Astrocyte of the spinal cord (primary cell): ENCODE measurements around the gene IL24.

ENCODE experiments used
- DNase-seq: peaks from one replicate; pipeline ENCODE4 v3.0.0; 2011; ENCODE audit warnings: low read depth, low spot score
- H3K4me3 ChIP-seq: 2 replicates; pipeline ENCODE4 v1.5.1; 2011; ENCODE audit warnings: low read depth, mild to moderate bottlenecking, low read length, moderate library complexity
- CTCF ChIP-seq: IDR thresholded peaks from 2 replicates; pipeline ENCODE4 v1.5.1; 2012; ENCODE audit warnings: low read depth, mild to moderate bottlenecking, low read length, inconsistent platforms
- in situ Hi-C: cut with HindIII; loops from 2 replicates; pipeline ENCODE4 v1.10.0; 2017; ENCODE audit warnings: low sequenced_read_pairs

IL24 gene

GRCh38 chr1:206855859-206856258, 41.4 kb upstream of the IL24 start:
- TF ChIP-seq CTCF: no peak

GRCh38 chr1:206856674-206857464, 40.4 kb upstream of the IL24 start:
- in situ Hi-C loops: no loop called here
- no peak overlapping the region for H3K4me3 ChIP-seq
- TF ChIP-seq CTCF: peak; percentile 33
- no peak for DNase-seq

More at GRCh38 chr1:206855859-206856258, 41.4 kb upstream of the IL24 start:
- in situ Hi-C loops: no loop called here
- no peak for DNase-seq
- H3K4me3 ChIP-seq: no peak overlapping the region

GRCh38 chr1:206859082-206859521, 38.1 kb upstream of the IL24 start:
- TF ChIP-seq CTCF: no peak
- DNase-seq: no peak
- no peak overlapping the region for H3K4me3 ChIP-seq
- in situ Hi-C loops: no loop called here

GRCh38 chr1:206860165-206860564, 37.1 kb upstream of the IL24 start:
- no peak for TF ChIP-seq CTCF
- no peak for DNase-seq
- in situ Hi-C loops: no loop called here
- H3K4me3 ChIP-seq: no peak overlapping the region

- DNase-seq: no peak
- no peak overlapping the region for H3K4me3 ChIP-seq
- no peak for TF ChIP-seq CTCF
- in situ Hi-C loops: no loop called here
Observed at GRCh38 chr1:206863266-206863665, 34.0 kb upstream of the IL24 start.

- in situ Hi-C loops: no loop called here
- DNase-seq: peak; percentile 57
- no peak within 1 kb of the TSS for H3K4me3 ChIP-seq
Observed at GRCh38 chr1:206864939-206865671, 32.1 kb upstream of the IL24 start, which contains the start of gene IL20. Gene IL20 (plus strand): TSS chr1:206865623. CDS start chr1:206865853, 230 bp downstream.

More at GRCh38 chr1:206864939-206865671, 32.1 kb upstream of the IL24 start, which contains the start of gene IL20:
- peak; percentile 92 for TF ChIP-seq CTCF
